Measurements from ENCODE around the gene CCSER1.
"Not testable (repeated sequence)": the region's sequence is repeated elsewhere in the genome, so short reads cannot be mapped to it uniquely, and the experiment has no call there.

The CCSER1 gene

GRCh38 chr4:91207535-91207934, 1080.3 kb downstream of the CCSER1 start:
- DNase-seq (ENCODE audit: low read depth) = no peak
- TF ChIP-seq CTCF (conservative IDR thresholded peaks at IDR 0.05; ENCODE audit: low read depth, low read length) = no peak
- H3K4me3 ChIP-seq (ENCODE audit: low read length) = no peak overlapping the region

GRCh38 chr4:91212211-91212610, 1085.0 kb downstream of the CCSER1 start:
- no peak overlapping the region for H3K4me3 ChIP-seq (ENCODE audit: low read length)
- no peak for DNase-seq (ENCODE audit: low read depth)

GRCh38 chr4:91217831-91218403, 1090.7 kb downstream of the CCSER1 start:
- H3K4me3 ChIP-seq (ENCODE audit: low read length); DNase-seq (ENCODE audit: low read depth): not testable (repeated sequence)

More at GRCh38 chr4:91212211-91212610, 1085.0 kb downstream of the CCSER1 start:
- TF ChIP-seq CTCF (conservative IDR thresholded peaks at IDR 0.05; ENCODE audit: low read depth, low read length) = no peak

- no peak for TF ChIP-seq CTCF (conservative IDR thresholded peaks at IDR 0.05; ENCODE audit: low read depth, low read length)
- no peak overlapping the region for H3K4me3 ChIP-seq (ENCODE audit: low read length)
- DNase-seq (ENCODE audit: low read depth) = no peak
Measured at GRCh38 chr4:91220315-91220714, 1093.1 kb downstream of the CCSER1 start.

GRCh38 chr4:91222014-91222413, 1094.8 kb downstream of the CCSER1 start:
- TF ChIP-seq CTCF (conservative IDR thresholded peaks at IDR 0.05; ENCODE audit: low read depth, low read length) = no peak
- DNase-seq (ENCODE audit: low read depth) = no peak
- H3K4me3 ChIP-seq (ENCODE audit: low read length) = no peak overlapping the region

- no peak for TF ChIP-seq CTCF (conservative IDR thresholded peaks at IDR 0.05; ENCODE audit: low read depth, low read length)
- H3K4me3 ChIP-seq (ENCODE audit: low read length) = no peak overlapping the region
- DNase-seq (ENCODE audit: low read depth) = no peak
Measured at GRCh38 chr4:91226867-91227266, 1099.7 kb downstream of the CCSER1 start.

GRCh38 chr4:91228659-91229058, 1101.5 kb downstream of the CCSER1 start:
- no peak for TF ChIP-seq CTCF (conservative IDR thresholded peaks at IDR 0.05; ENCODE audit: low read depth, low read length)
- no peak for DNase-seq (ENCODE audit: low read depth)
- H3K4me3 ChIP-seq (ENCODE audit: low read length) = no peak overlapping the region

GRCh38 chr4:91233164-91233563, 1106.0 kb downstream of the CCSER1 start:
- TF ChIP-seq CTCF (conservative IDR thresholded peaks at IDR 0.05; ENCODE audit: low read depth, low read length) = no peak
- DNase-seq (ENCODE audit: low read depth) = no peak
- H3K4me3 ChIP-seq (ENCODE audit: low read length) = no peak overlapping the region
